Sigmoid colon (tissue), 7 donors: ENCODE data around the gene MACROD2. TPM values are rescaled to one million over a fixed set of nuclear protein-coding genes. Genes with fewer than 3 reads are reported as not detected.

Source experiments
- DNase-seq: peaks from one replicate; pipeline ENCODE4 v3.0.0-alpha.2; 2019
- H3K27ac ChIP-seq, 4 donors: fragments of 200-600 bp; sonication (generic); one replicate each; pipeline ENCODE4 v1.5.1; 2016 to 2019; ENCODE audit warnings: mild to moderate bottlenecking in 1 of 4
- H3K27me3 ChIP-seq, 3 donors: fragments of 200-600 bp; sonication (generic); one replicate each; pipeline ENCODE4 v1.5.1; 2019; ENCODE audit warnings: mild to moderate bottlenecking in 1 of 3
- H3K36me3 ChIP-seq, 4 donors: fragments of 200-600 bp; sonication (generic); one replicate each; pipeline ENCODE4 v1.5.1; 2016 to 2019
- H3K4me1 ChIP-seq, 4 donors: fragments of 200-600 bp; sonication (generic); one replicate each; pipeline ENCODE4 v1.5.1; 2017 to 2019
- H3K4me3 ChIP-seq, 4 donors: fragments of 200-600 bp; sonication (generic); one replicate each; pipeline ENCODE4 v1.5.1; 2017 to 2019; ENCODE audit warnings: mild to moderate bottlenecking in 2 of 4, moderate library complexity in 1 of 4
- H3K9me3 ChIP-seq, 4 donors: fragments of 200-600 bp in 3 of 4; sonication (generic) in 3 of 4; one replicate each; pipeline versions ENCODE4 v1.5.1 to v1.6.1; 2013 to 2019
- EP300 ChIP-seq, 4 donors: sonication (generic); formaldehyde crosslinking; IDR thresholded peaks; one replicate each; pipeline ENCODE4 v1.6.1; 2017; ENCODE audit warnings: antibody characterized with exemption in 4 of 4
- POLR2A ChIP-seq, 2 donors: fragments of 450-650 bp; IDR thresholded peaks; one replicate each; pipeline ENCODE4 v1.6.1; 2016; ENCODE audit warnings: antibody characterized with exemption in 2 of 2, mild to moderate bottlenecking in 2 of 2, moderate library complexity in 2 of 2
- POLR2AphosphoS5 ChIP-seq, 4 donors: sonication (generic); formaldehyde crosslinking; IDR thresholded peaks; one replicate each; pipeline ENCODE4 v1.6.1; 2017; ENCODE audit warnings: antibody characterized with exemption in 4 of 4
- WGBS, 2 donors: extraction: QIAGEN DNeasy Blood & Tissue Kit; methylation state at CpG; one replicate each; pipeline ENCODE4 v1.1.7; 2013; 5-methylcytosine and 5-hydroxymethylcytosine counted together
- intact Hi-C: fragments of 100-400 bp; cut with DNase I; formaldehyde crosslinking; loops from one replicate; pipeline ENCODE4 v1.15.1; 2023
- polyA plus RNA-seq, 3 donors: library from polyadenylated mRNA; stranded (reverse); fragments of 200-250 nt; gene quantifications; one replicate each; pipeline ENCODE4 v1.2.3, GENCODE V29; 2013
- total RNA-seq, 4 donors: library from RNA; depleted of rRNA; stranded (reverse); fragments of >200 nt; gene quantifications; one replicate each; pipeline ENCODE4 v1.1.0, GENCODE V29; 2016
- TF ChIP-seq, protein P1 (sequence below), 4 experiments: fragments of 450-650 bp in 3 of 4; fragments of 200-600 bp in 1 of 4; IDR thresholded peaks; one replicate each; pipeline ENCODE4 v1.5.1; 2016 to 2019; ENCODE audit warnings: antibody characterized with exemption in 4 of 4, mild to moderate bottlenecking in 3 of 4, moderate library complexity in 2 of 4
- donor health status: healthy with polysubstance abuse.
- donor health status: Bipolar disorder and iron deficiency.
- donor health status: healthy.

The MACROD2 gene
- total and polyA plus RNA-seq, 7 donors: 1.2 to 22.4 (median 5.8) TPM

DNA sequence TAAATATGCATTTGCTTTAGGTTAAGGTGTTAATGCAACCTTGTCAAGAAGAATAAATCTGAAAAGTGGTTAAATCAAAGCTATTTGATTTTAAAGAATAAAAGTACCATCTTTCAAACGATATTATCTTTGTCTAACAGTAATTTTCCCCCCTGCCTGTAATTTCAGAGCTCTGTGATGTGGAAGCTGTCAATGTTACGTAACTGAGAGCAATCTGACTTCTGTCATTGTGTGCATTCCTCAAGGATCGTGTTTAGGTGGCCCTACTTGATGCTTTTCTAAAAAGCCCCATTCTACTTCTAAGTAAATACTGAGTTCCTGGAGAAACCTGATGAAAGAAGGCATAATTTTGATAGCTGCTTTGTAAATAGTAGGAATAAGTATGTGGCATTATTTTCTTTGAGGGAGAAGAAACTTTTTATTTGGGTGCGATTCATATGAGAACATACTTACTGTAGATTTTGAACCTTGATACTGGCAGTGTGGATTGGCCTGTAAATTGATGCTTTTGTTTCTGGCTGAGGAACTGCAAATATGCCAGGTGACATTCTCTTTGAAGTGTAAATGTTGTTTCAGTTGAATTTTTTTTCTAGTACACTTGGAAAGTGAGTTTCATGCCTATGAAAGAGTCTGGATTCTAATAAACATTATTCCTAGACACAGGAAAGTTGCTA is 871.7 kb downstream of the MACROD2 start:
- Histone ChIP-seq H3K9me3 (no peaks in the 10 kb centered on the region), H3K27ac (no peak overlapping the region), H3K4me1 (no peaks in the 10 kb centered on the region), H3K4me3 (no peak overlapping the region), H3K36me3 (no peaks in the 10 kb centered on the region), H3K27me3 (no peaks in the 10 kb centered on the region)
- intact Hi-C loops: no loop called here
- WGBS, 2 donors: 34 to 66% methylated on average over 4 of the region's 4 CpGs
- no peak for DNase-seq
- TF ChIP-seq POLR2A (IDR thresholded peaks at IDR 0.05) (no peak), EP300 (IDR thresholded peaks at IDR 0.05) (no peak), POLR2AphosphoS5 (IDR thresholded peaks at IDR 0.05) (no peak)
- TF ChIP-seq, protein P1, sequence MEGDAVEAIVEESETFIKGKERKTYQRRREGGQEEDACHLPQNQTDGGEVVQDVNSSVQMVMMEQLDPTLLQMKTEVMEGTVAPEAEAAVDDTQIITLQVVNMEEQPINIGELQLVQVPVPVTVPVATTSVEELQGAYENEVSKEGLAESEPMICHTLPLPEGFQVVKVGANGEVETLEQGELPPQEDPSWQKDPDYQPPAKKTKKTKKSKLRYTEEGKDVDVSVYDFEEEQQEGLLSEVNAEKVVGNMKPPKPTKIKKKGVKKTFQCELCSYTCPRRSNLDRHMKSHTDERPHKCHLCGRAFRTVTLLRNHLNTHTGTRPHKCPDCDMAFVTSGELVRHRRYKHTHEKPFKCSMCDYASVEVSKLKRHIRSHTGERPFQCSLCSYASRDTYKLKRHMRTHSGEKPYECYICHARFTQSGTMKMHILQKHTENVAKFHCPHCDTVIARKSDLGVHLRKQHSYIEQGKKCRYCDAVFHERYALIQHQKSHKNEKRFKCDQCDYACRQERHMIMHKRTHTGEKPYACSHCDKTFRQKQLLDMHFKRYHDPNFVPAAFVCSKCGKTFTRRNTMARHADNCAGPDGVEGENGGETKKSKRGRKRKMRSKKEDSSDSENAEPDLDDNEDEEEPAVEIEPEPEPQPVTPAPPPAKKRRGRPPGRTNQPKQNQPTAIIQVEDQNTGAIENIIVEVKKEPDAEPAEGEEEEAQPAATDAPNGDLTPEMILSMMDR (IDR thresholded peaks at IDR 0.05): no peak

DNA sequence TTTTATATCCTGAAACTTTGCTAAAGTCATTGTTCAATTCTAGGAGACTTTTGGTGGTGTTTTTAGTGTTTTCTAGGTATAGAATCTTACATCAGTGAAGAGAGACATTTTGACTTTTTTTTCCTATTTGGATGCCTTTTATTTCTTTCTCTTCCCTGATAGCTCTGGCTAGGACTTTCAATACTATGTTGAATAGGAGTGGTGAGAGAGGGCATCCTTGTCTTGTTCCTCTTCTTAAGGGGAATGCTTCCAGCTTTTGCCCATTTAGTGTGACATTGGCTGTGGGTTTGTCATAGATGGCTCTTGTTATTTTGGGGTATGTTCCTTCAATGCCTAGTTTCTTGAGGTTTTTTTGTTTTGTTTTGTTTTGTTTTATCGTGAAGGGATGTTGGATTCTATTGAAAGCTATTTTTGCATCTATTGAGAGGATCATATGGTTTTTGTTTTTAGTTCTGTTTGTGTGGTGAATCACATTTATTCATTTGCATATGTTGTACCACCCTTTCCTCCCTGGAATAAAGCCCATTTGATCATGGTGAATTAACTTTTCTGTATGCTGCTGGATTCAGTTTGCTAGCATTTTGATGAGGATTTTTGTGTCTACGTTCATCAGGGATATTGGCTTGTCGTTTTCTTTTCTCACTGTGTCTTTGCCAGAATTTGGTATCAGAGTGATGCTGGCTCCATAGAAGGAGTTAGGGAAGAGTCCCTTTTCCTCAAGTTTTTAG is 882.1 kb downstream of the MACROD2 start:
- Histone ChIP-seq H3K27ac (no peak overlapping the region), H3K4me1 (no peaks in the 10 kb centered on the region), H3K9me3 (no peaks in the 10 kb centered on the region), H3K36me3 (no peaks in the 10 kb centered on the region), H3K4me3 (no peak overlapping the region), H3K27me3 (no peaks in the 10 kb centered on the region)
- DNase-seq: no peak
- intact Hi-C loops: no loop called here
- 87 to 94% methylated on average over 3 of the region's 3 CpGs for WGBS, 2 donors
- TF ChIP-seq EP300 (IDR thresholded peaks at IDR 0.05) (no peak), POLR2A (IDR thresholded peaks at IDR 0.05) (no peak), POLR2AphosphoS5 (IDR thresholded peaks at IDR 0.05) (no peak)
- TF ChIP-seq, protein P1 (IDR thresholded peaks at IDR 0.05): no peak

DNA sequence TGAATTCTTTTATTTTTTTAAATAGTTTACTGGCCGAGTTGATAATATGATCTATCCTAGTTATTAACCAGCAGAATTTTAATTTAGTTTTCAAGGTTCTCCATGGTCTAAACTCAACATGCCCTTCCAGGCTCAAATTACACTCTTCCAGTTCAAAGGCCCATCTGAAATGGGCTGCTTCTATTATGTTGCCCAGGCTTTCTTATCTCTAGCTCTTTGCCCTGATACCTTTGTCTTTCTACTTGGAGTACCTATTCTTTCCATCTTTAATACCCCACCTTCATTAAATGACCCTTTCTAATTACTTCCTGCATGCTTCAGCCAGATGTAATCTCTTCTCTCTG is 883.3 kb downstream of the MACROD2 start:
- DNase-seq: no peak
- no peak overlapping the region for H3K4me3 ChIP-seq
- no peaks in the 10 kb centered on the region for H3K4me1 ChIP-seq
- H3K27me3 ChIP-seq: no peaks in the 10 kb centered on the region
- 95 to 98% methylated on average over 1 of the region's 1 CpG for WGBS, 2 donors
- no peaks in the 10 kb centered on the region for H3K9me3 ChIP-seq
- no peak for TF ChIP-seq POLR2A (IDR thresholded peaks at IDR 0.05)
- TF ChIP-seq, protein P1 (IDR thresholded peaks at IDR 0.05): no peak
- TF ChIP-seq EP300 (IDR thresholded peaks at IDR 0.05): no peak
- TF ChIP-seq POLR2AphosphoS5 (IDR thresholded peaks at IDR 0.05): no peak
- H3K27ac ChIP-seq: no peak overlapping the region
- intact Hi-C loops: no loop called here
- H3K36me3 ChIP-seq: no peaks in the 10 kb centered on the region

DNA sequence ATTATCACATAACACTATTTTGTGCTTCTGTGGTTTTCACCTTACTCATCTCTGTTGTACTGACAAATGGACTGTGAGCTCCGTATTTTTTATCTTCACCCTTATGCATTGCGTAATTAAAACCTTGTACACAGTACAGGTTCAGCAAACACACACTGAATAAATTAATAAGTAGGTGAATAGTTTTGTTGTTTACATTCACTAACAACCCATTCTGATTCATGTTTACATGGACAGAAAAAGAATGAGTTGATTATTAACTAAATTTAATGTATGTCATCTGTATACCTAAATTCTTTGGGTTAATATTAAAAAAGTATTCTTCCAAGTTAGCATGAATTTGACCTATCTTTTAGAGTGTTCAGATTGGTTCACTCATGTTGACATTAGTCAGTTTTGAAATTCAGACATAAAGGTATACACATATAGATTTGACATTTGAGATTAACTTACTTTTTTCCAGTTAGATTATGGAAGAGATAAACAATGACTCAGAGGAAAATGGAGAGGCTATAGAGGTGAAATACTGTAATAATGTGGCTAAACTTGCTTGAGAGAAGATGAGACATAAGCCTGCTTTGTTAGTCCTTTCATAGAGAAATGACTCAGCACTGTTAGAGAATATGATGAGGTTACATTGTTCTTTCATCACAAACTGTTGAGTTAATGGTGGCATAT is 883.8 kb downstream of the MACROD2 start:
- no peak for DNase-seq
- 66 to 87% methylated on average over 2 of the region's 2 CpGs for WGBS, 2 donors
- no peak overlapping the region for H3K27ac ChIP-seq

More for the DNA sequence above, 883.8 kb downstream of the MACROD2 start:
- H3K36me3 ChIP-seq: no peaks in the 10 kb centered on the region
- H3K27me3 ChIP-seq: no peaks in the 10 kb centered on the region
- H3K9me3 ChIP-seq: no peaks in the 10 kb centered on the region
- TF ChIP-seq POLR2A (IDR thresholded peaks at IDR 0.05) (no peak), EP300 (IDR thresholded peaks at IDR 0.05) (no peak), POLR2AphosphoS5 (IDR thresholded peaks at IDR 0.05) (no peak)
- TF ChIP-seq, protein P1 (IDR thresholded peaks at IDR 0.05): no peak
- H3K4me3 ChIP-seq: no peak overlapping the region
- intact Hi-C loops: no loop called here
- no peaks in the 10 kb centered on the region for H3K4me1 ChIP-seq
